GM13977 (cell line): ENCODE data around the gene TPM3.

Experiments
- DNase-seq: peaks from one replicate; pipeline ENCODE4 v3.0.0; 2012; ENCODE audit warnings: low spot score
- CTCF ChIP-seq: IDR thresholded peaks from 2 replicates; pipeline ENCODE4 v1.5.1; 2012; ENCODE audit warnings: mild to moderate bottlenecking, control low read depth; ENCODE audit not compliant: insufficient read depth; ENCODE audit errors: extremely low read depth, missing control alignments
- in situ Hi-C: fragments of 300-500 bp; cut with MboI; formaldehyde crosslinking; loops from one replicate; pipeline ENCODE4 v1.12.0; 2022; ENCODE audit warnings: low sequenced_read_pairs, low pct_unique_long_range_greater_than_20kb, mixed read lengths, inconsistent platforms; ENCODE audit not compliant: unreplicated experiment

TPM3 gene

GRCh38 chr1:154225370-154225769, 33.5 kb upstream of the TPM3 start:
- DNase-seq: no peak
- TF ChIP-seq CTCF: no peak
- in situ Hi-C loops: no loop called here

- in situ Hi-C loops: no loop called here
- DNase-seq: no peak
- TF ChIP-seq CTCF: no peak
Measured at GRCh38 chr1:154223621-154224020, 31.7 kb upstream of the TPM3 start.

GRCh38 chr1:154222918-154223317, 31.0 kb upstream of the TPM3 start:
- no peak for DNase-seq
- TF ChIP-seq CTCF: no peak
- in situ Hi-C loops: no loop called here

GRCh38 chr1:154222518-154222917, 30.6 kb upstream of the TPM3 start:
- in situ Hi-C loops: no loop called here
- TF ChIP-seq CTCF: no peak
- DNase-seq: no peak

- TF ChIP-seq CTCF: no peak
- in situ Hi-C loops: no loop called here
Measured at GRCh38 chr1:154221278-154222001, 29.5 kb upstream of the TPM3 start.

GRCh38 chr1:154220970-154221277, 29.0 kb upstream of the TPM3 start:
- DNase-seq: no peak
- in situ Hi-C loops: no loop called here
- no peak for TF ChIP-seq CTCF

More at GRCh38 chr1:154221278-154222001, 29.5 kb upstream of the TPM3 start:
- DNase-seq: peak; percentile 62
